ENCODE measurements around the gene PEX26. TPM values are rescaled to one million over a fixed set of nuclear protein-coding genes. Genes with fewer than 3 reads are reported as not detected.
"Not testable (repeated sequence)": the region's sequence is repeated elsewhere in the genome, so short reads cannot be mapped to it uniquely, and the experiment has no call there.

Gene PEX26
- polyA plus RNA-seq, 1 donor from 2014 or later, result 30.2 TPM

GRCh38 chr22:18034076-18034475, 43.7 kb upstream of the PEX26 start:
- H3K27ac ChIP-seq (ENCODE audit: low read length), result no peak overlapping the region
- H2AFZ ChIP-seq (ENCODE audit: low read depth, low read length), result no peak overlapping the region
- no peak overlapping the region for H3K4me3 ChIP-seq (ENCODE audit: low read length)
- no peaks in the 10 kb centered on the region for H3F3A ChIP-seq (ENCODE audit: insufficient read depth, low read length, poor library complexity, severe bottlenecking)
- no peaks in the 10 kb centered on the region for H3K27me3 ChIP-seq (ENCODE audit: insufficient read depth, low read depth, low read length)
- no peak overlapping the region for H3K9ac ChIP-seq (ENCODE audit: low read length)
- no peaks in the 10 kb centered on the region for H3K36me3 ChIP-seq (ENCODE audit: insufficient read depth, low read length)
- H3K79me2 ChIP-seq (replicated peaks; ENCODE audit: insufficient read depth, low read length), result no peaks in the 10 kb centered on the region
- H3K9me2 ChIP-seq (ENCODE audit: insufficient read depth, low read length), result no peaks in the 10 kb centered on the region
- TF ChIP-seq MXI1 (conservative IDR thresholded peaks at IDR 0.05; ENCODE audit: poor library complexity, severe bottlenecking) (no peak), SMC3 (conservative IDR thresholded peaks at IDR 0.05; ENCODE audit: poor library complexity) (no peak)
- no peak overlapping the region for H3K4me2 ChIP-seq (ENCODE audit: low read length)
- H3K9me3 ChIP-seq (ENCODE audit: low read length), result no peaks in the 10 kb centered on the region
- H4K20me1 ChIP-seq (ENCODE audit: insufficient read depth), result no peaks in the 10 kb centered on the region

- Histone ChIP-seq H4K20me1 (ENCODE audit: insufficient read depth) (no peaks in the 10 kb centered on the region), H3K9ac (ENCODE audit: low read length) (no peak overlapping the region), H3K4me3 (ENCODE audit: low read length) (no peak overlapping the region), H2AFZ (ENCODE audit: low read depth, low read length) (no peak overlapping the region), H3F3A (ENCODE audit: insufficient read depth, low read length, poor library complexity, severe bottlenecking) (no peaks in the 10 kb centered on the region), H3K27me3 (ENCODE audit: insufficient read depth, low read depth, low read length) (no peaks in the 10 kb centered on the region), H3K79me2 (replicated peaks; ENCODE audit: insufficient read depth, low read length) (no peaks in the 10 kb centered on the region), H3K9me2 (ENCODE audit: insufficient read depth, low read length) (no peaks in the 10 kb centered on the region), H3K27ac (ENCODE audit: low read length) (no peak overlapping the region), H3K9me3 (ENCODE audit: low read length) (no peaks in the 10 kb centered on the region), H3K4me2 (ENCODE audit: low read length) (no peak overlapping the region), H3K36me3 (ENCODE audit: insufficient read depth, low read length) (no peaks in the 10 kb centered on the region)
- TF ChIP-seq TAF1 (IDR thresholded peaks at IDR 0.05; ENCODE audit: low read depth), result no peak
- no peak for TF ChIP-seq EP300 (conservative IDR thresholded peaks at IDR 0.05; ENCODE audit: poor library complexity, severe bottlenecking)
- TF ChIP-seq EZH2 (IDR thresholded peaks at IDR 0.05; ENCODE audit: borderline replicate concordance, insufficient read depth, low read length, poor library complexity, severe bottlenecking), result no peak
- TF ChIP-seq POLR2AphosphoS5 (IDR thresholded peaks at IDR 0.05), result no peak
- TF ChIP-seq REST (IDR thresholded peaks at IDR 0.05; ENCODE audit: borderline replicate concordance), result no peak
- TF ChIP-seq MXI1 (conservative IDR thresholded peaks at IDR 0.05; ENCODE audit: poor library complexity, severe bottlenecking), result no peak
- TF ChIP-seq SMC3 (conservative IDR thresholded peaks at IDR 0.05; ENCODE audit: poor library complexity), result no peak
- no peak for TF ChIP-seq RAD21 (conservative IDR thresholded peaks at IDR 0.05)
- no peak for TF ChIP-seq CTCF (IDR thresholded peaks at IDR 0.05; ENCODE audit: poor library complexity, severe bottlenecking)
Observed at GRCh38 chr22:18035751-18036150, 42.0 kb upstream of the PEX26 start.

- H3K9ac ChIP-seq (ENCODE audit: low read length); H3K27ac ChIP-seq (ENCODE audit: low read length); H3K4me2 ChIP-seq (ENCODE audit: low read length): not testable (repeated sequence)
Observed at GRCh38 chr22:18040898-18041297, 36.9 kb upstream of the PEX26 start.

More at GRCh38 chr22:18040898-18041297, 36.9 kb upstream of the PEX26 start:
- not testable (repeated sequence) for H3F3A ChIP-seq (ENCODE audit: insufficient read depth, low read length, poor library complexity, severe bottlenecking); H4K20me1 ChIP-seq (ENCODE audit: insufficient read depth); H3K9me3 ChIP-seq (ENCODE audit: low read length); H2AFZ ChIP-seq (ENCODE audit: low read depth, low read length); H3K79me2 ChIP-seq (replicated peaks; ENCODE audit: insufficient read depth, low read length); H3K9me2 ChIP-seq (ENCODE audit: insufficient read depth, low read length); H3K4me3 ChIP-seq (ENCODE audit: low read length); H3K27me3 ChIP-seq (ENCODE audit: insufficient read depth, low read depth, low read length); H3K36me3 ChIP-seq (ENCODE audit: insufficient read depth, low read length)

Measured in neural cell (in vitro differentiated cells).